Femur (tissue), 1 donor: ENCODE measurements around the gene RETREG3.
"Not testable (repeated sequence)": the region's sequence is repeated elsewhere in the genome, so short reads cannot be mapped to it uniquely, and the experiment has no call there.

Experiments
- DNase-seq: peaks from one replicate; pipeline ENCODE4 v3.0.0-alpha.2; 2017

The RETREG3 gene

GRCh38 chr17:42609182-42609813, at the start of gene RETREG3, which contains the start of gene TUBG1:
RETREG3 (minus strand) TSS chr17:42609374; CDS start chr17:42609324, 50 bp downstream.
TUBG1 (plus strand) TSS chr17:42609683; CDS start chr17:42609738, 55 bp downstream.
- peak; percentile 99 for DNase-seq

GRCh38 chr17:42657824-42658588, 48.8 kb upstream of the RETREG3 start:
- no peak for DNase-seq

DNA sequence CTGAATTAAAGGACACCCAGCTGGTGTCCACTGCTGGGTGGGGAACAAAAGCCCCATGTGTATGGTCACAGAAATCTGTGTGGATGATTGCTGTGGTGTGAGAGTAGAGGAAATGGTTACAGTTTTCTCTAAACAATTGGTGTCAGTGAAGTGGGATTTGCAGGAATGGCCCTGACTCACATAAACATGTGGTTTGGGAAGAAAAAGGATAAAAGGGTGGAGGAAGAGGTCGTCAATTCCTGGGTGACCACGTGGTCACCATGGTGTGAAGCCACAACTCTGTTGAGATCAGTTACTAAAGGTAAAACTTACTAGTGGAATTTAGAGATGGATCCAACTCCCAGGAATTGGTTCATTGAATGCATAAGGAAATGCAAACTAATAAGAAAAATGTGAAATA, 46.4 kb upstream of the RETREG3 start:
- no peak for DNase-seq

DNA sequence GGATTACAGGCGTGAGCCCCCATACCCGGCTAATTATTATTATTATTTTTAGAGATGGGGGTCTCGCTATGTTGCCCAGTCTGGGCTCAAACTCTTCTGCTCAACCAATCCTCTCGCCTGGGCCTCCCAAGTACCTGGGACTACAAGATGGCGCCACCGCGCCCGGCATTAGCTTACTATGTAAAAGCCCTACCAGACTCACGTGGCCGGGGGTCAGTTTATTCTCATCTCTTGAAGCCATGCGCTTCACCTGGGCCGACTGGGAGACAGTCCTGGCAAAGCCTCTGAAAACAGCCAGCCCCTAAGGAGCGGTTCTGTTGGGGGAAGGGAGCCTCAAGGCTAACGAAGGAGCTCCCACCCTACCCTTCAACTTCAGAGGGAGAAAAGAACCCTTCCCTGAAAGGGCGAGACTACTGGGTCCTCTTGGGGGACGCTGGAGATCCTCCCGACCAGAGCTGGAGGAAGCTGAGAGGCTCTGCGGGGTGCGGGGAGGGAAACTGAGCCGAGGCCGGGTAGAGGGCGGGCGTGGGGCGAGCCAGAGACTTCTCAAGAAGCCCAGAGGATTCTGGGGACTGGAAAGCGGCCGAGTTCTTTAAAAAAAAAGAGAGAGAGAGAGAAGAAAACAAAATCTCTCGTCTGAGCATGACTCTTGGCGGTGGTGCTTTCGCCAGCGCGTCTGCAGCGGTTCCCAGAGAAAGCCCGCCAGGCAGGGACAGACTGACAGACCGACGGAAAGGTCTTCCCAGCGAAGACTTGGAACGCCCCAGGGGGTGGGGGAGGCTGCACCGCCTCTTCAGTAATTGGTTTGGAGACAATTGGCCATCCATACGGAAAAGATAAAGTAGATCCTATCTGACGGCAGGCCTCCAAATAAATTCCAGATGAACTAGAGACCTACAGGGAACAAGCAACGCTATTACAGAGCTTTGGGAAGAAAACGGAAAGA, 44.3 kb upstream of the RETREG3 start:
- DNase-seq, result peak; percentile 81

- DNase-seq, result no peak
These were observed 42.2 kb upstream of the RETREG3 start for GRCh38 chr17:42651392-42651791.

- no peak for DNase-seq
These were observed 38.6 kb upstream of the RETREG3 start for GRCh38 chr17:42647778-42648177.

DNA sequence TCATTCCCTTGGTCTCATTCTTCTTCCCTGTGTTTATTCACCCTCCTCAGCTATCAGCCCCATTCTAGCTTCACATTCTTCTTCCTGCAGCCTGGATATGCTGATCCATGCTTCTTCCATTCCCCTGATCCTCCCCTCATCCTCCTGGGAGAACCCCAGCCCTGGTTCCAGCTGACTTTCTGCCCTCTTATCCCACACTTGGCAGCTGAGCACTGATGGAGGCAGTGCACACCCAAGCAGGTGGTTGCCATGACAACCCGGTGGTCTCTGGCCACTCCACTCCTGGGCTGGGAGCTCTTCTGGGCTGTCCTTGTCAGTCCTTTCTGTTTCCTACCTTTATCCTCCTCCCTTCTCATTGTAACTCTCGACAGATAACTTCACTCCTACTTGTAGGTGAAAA, 33.2 kb upstream of the RETREG3 start:
- DNase-seq, result no peak

- DNase-seq, result no peak
These were observed 30.9 kb upstream of the RETREG3 start for GRCh38 chr17:42640121-42640520.

- DNase-seq, result no peak
These were observed 30.4 kb upstream of the RETREG3 start for GRCh38 chr17:42639525-42640113.

GRCh38 chr17:42632949-42633444, 23.8 kb upstream of the RETREG3 start:
- no peak for DNase-seq

DNA sequence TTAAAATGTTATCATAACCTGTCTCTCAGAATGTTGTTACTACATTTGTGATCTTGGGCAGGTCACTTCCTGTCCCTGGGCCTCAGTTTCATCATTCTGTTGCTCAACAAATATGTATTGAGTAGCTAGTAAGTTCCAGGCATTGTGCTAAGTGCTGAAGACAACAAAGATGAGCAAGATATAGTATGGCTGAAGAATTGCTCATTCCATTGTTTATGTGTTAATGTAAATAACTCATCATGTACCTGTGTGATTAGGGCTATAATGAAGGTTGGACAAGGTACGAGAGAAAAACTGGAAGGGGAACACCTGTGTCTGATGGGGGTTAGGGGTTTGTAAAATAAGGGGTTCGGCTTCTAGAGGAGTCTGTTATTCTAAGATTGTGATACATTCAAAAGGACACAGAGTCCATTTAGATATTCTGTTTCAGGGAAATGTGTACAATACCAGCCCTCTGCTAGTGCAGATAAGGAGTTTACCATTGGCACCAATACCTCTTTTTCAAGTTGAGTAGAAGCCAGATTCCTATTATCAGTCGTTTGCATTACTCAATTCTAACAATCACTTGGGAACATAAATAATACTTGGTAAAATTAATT, 20.3 kb upstream of the RETREG3 start:
- DNase-seq, result no peak

DNA sequence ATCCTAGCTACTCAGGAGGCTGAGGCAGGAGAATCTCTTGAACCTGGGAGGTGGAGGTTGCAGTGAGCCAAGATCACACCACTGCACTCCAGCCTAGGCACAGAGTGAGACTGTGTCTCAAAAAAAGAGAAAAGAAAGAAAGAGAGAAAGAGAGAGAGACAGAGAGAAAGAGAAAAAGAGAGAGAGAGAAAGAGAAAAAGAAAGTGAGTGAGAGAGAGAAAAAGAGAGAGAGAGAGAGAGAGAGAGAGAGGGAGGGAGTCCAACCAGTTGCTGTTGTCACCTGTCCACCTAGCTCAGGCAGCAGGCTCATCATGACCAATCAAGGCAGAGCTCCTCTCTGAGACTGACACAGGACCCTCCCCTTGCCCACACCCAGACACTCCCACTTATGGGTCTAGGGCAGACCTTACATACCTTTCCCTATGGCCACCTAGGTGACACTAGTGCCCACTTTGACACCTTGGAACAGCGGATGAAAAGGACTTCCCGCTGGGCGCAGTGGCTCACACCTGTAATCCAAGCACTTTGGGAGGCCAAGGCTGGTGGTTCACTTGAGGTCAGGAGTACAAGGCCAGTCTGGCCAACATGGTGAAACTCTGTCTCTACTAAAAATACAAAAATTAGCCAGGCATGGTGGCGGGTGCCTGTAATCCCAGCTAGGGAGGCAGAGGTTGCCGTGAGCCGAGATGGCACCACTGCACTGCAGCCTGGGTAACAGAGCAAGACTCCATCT, 18.0 kb upstream of the RETREG3 start:
- not testable (repeated sequence) for DNase-seq

GRCh38 chr17:42623732-42624596, 14.8 kb upstream of the RETREG3 start:
- no peak for DNase-seq

DNA sequence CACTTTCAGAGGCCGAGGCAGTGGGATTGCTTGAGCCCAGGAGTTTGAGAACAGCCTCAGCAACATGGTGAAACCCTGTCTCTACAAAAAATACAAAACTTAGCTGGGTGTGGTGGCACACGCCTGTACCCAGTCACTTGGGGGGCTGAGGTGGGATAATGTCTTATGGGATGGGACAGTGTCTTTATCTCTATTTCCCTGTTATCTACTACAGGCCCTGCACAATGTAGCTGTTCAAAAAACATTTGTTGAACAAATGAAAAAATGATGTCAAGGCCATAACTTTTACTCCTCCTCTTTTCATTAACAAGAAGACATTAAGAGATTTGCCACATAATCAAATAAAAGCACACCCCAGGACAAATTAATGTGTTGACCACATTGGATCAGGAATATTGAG, 14.1 kb upstream of the RETREG3 start:
- no peak for DNase-seq

GRCh38 chr17:42621987-42622386, 12.8 kb upstream of the RETREG3 start:
- DNase-seq, result not testable (repeated sequence)

DNA sequence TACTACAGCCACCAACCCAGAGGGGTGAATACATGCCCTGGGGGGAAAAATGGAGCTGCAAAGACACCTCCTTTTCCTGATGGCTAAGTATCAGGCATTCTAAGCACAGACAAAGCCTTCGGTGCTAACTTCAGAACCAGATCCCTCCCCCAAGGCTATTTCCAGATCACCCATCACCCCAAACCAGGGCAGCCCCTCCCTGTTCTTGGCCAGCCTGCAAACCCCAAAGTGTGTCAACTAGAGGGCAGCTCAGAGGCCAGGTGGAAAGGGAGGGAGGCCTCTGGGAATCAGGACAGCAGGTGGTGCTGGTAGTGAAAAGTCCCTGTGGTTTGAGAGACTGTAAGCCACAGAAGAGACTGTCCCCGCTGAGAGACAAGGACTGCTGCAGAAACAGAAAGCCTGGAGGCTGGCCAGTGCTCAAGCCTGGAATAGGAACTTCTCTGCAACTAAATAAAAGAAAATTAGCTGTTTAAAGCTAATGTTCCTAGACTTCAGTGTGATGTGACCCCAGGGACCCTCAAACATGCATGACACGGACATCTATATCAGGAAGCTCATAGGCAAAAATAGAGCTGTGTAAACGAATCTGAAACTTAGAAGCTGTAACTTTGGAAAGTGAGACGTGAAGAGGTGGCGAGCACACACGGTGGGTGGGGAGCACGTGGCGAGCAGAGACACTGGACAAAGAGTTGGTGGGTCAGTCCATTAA, 9.4 kb upstream of the RETREG3 start:
- peak; percentile 57 for DNase-seq

DNA sequence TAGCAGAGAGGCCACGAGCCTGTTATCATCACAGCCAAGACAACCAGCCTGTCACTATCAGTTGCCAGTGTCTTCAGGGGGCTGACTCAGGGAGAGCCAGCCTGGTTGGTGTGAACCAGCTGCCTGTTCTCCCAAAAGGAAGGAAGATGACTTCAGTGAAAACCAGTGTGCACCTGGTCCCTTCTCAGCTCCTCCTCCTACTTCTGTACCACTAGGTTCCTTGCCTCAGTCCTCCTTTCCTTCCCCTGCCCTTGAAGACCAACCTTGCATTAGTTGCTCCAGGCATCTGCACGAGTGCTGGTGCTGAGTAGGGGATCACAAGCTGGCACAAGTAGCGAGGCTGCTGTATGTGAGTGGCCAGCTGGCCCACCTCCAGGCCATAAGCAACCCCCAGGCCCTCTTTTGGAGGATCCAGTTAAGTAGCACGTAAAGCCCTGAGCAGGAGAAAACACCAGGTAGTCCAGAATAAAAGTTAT, 8.8 kb upstream of the RETREG3 start:
- no peak for DNase-seq

- DNase-seq, result no peak
These were observed 4.6 kb upstream of the RETREG3 start for GRCh38 chr17:42613699-42614295.

GRCh38 chr17:42612013-42612412, 2.8 kb upstream of the RETREG3 start:
- no peak for DNase-seq
